Fibroblast of pulmonary artery (primary cell): ENCODE measurements around the gene RNF114.

Experiments used
- DNase-seq: peaks from one replicate; pipeline ENCODE4 v3.0.0-alpha.2; 2010; ENCODE audit warnings: low read depth
- H3K4me3 ChIP-seq: replicated peaks from 2 replicates; pipeline ENCODE4 v1.5.1; 2011; ENCODE audit warnings: low read depth, mild to moderate bottlenecking, control low read depth, low read length, moderate library complexity
- TF ChIP-seq, protein P1 (sequence below): IDR thresholded peaks from 2 replicates; pipeline ENCODE4 v1.5.1; 2011; ENCODE audit warnings: mild to moderate bottlenecking, control low read depth, low read length, inconsistent platforms; ENCODE audit errors: missing control alignments

RNF114 gene

DNA sequence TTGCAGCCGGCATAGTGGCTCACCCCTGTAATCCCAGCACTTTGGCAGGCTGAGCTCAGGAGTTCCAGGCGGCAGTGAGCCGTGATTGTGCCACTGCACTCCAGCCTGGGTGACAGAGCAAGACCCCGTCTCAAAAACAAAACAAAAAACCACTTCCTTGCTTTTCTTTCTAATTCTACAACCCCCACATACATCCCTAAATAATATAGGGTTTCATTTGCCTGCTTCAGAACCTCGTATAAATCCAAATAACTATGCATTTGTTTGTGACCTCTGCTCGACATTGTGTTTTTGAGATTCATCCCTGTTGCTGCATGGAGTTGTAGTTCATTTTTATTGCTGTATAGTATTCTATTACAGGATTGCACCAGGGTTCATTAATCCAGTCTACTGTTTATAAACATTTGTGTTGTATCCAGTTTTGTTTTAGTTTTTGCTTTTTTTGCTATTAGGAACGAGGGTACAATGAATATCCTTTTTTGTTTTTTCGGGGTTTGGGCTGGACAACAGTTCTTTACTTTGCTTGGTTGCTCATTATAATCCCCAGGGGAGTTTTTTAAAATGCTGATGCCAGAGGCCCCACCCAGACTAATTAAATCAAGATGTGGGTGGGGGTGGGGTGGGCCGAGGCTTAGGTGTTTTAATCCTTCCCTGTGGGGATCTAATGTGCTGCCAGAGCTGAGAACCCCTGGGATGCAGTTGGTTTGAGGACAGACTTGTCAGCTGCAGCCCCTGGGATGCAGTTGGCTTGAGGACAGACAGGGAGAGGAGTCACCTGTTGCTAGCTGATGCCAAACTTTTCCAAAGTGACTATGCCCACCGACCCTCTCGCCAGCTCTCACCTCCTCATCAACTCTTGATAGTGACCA lies 44.2 kb downstream of the RNF114 start:
- TF ChIP-seq, protein P1, sequence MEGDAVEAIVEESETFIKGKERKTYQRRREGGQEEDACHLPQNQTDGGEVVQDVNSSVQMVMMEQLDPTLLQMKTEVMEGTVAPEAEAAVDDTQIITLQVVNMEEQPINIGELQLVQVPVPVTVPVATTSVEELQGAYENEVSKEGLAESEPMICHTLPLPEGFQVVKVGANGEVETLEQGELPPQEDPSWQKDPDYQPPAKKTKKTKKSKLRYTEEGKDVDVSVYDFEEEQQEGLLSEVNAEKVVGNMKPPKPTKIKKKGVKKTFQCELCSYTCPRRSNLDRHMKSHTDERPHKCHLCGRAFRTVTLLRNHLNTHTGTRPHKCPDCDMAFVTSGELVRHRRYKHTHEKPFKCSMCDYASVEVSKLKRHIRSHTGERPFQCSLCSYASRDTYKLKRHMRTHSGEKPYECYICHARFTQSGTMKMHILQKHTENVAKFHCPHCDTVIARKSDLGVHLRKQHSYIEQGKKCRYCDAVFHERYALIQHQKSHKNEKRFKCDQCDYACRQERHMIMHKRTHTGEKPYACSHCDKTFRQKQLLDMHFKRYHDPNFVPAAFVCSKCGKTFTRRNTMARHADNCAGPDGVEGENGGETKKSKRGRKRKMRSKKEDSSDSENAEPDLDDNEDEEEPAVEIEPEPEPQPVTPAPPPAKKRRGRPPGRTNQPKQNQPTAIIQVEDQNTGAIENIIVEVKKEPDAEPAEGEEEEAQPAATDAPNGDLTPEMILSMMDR, result no peak
- DNase-seq, result no peak
- no peak overlapping the region for H3K4me3 ChIP-seq

- TF ChIP-seq, protein P1, result no peak
- no peak overlapping the region for H3K4me3 ChIP-seq
- DNase-seq, result no peak
Observed at GRCh38 chr20:49981218-49982071, 45.2 kb downstream of the RNF114 start.

DNA sequence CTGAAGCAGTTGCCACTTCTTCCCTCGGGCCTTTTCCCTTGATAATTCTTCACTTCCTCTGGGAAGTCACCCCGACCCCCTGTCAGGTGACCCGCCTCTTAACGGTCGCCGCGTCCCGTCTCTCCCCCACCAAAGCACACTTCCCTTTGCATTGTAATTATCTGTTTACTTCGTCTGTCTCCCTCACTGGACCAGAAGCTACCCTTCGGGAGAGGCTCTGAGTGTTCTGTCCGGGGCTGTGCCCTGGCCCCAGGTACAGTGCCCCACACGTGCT lies 45.8 kb downstream of the RNF114 start:
- peak overlapping the region; percentile 31 for H3K4me3 ChIP-seq
- no peak for DNase-seq
- TF ChIP-seq, protein P1, result no peak

GRCh38 chr20:49982346-49983122 lies 46.3 kb downstream of the RNF114 start, which contains the start of gene SNAI1:
TSS of gene SNAI1 (plus strand) at chr20:49982980. CDS start at chr20:49983060, 80 bp downstream.
- TF ChIP-seq, protein P1, result peak; percentile 33
- peak; percentile 90 for DNase-seq
- peak within 1 kb of the TSS; percentile 99 for H3K4me3 ChIP-seq

DNA sequence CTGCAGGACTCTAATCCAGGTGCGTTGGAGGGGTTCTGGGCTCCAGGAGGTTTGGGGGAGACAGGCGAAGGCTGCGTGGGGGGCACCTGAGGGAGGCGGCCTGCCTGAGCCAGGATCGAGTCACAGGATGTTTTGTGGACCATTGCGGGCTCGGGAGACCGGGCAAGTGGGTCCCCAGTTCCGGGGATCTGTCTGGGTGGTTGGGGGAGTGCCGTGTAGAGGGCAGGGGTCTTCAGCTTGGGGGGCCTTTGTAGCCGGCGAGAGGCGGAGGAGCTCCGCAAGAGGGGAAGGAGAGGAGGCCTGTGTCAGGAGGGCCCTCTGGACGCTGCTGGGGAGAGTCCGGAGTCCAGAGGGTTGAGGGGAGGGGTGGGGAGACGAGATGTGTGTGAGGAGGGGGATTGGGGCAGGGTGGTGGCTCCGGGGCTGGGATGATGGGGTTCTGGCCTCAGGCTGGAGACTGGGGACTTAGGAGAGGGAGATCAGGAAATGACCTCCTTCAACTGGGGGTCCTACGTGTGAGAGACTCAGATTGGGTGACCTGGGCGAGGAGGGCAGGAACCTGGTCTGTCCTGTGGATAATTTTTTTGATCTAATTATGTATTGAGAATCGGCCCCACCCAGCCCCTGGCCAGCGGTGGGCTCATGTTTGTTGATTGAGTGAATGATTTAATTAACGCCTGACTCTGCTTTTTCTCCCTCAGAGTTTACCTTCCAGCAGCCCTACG lies 47.1 kb downstream of the RNF114 start:
- DNase-seq, result no peak
- peak overlapping the region; percentile 99 for H3K4me3 ChIP-seq
- TF ChIP-seq, protein P1, result no peak

DNA sequence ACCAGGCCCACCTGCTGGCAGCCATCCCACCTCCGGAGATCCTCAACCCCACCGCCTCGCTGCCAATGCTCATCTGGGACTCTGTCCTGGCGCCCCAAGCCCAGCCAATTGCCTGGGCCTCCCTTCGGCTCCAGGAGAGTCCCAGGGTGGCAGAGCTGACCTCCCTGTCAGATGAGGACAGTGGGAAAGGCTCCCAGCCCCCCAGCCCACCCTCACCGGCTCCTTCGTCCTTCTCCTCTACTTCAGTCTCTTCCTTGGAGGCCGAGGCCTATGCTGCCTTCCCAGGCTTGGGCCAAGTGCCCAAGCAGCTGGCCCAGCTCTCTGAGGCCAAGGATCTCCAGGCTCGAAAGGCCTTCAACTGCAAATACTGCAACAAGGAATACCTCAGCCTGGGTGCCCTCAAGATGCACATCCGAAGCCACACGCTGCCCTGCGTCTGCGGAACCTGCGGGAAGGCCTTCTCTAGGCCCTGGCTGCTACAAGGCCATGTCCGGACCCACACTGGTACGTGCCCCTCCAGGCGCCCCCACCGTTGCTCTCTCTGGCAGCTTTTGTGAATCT lies 47.7 kb downstream of the RNF114 start:
- TF ChIP-seq, protein P1, result no peak
- H3K4me3 ChIP-seq, result peak overlapping the region; percentile 99
- peak; percentile 54 for DNase-seq
